GM12878 (cell line): ENCODE data around the gene OR52E2. TPM values are rescaled to one million over a fixed set of nuclear protein-coding genes. Genes with fewer than 3 reads are reported as not detected.

Experiments used
- ATAC-seq: fragments of 200-7000 bp; cut with Tn5 transposase; 3 replicates; pipeline ENCODE4 v1.9.1; 2020; ENCODE audit warnings: mild to moderate bottlenecking, moderate library complexity
- Bru-seq: library from RNA; stranded (reverse); fragments of 400-500 nt; gene quantifications from one replicate; lab custom pipeline; 2021; lab: Mats Ljungman, UMichigan
- BruChase-seq, 2 experiments: library from RNA; stranded (reverse); fragments of 400-500 nt; gene quantifications; one replicate each; lab custom pipeline; 2021; lab: Mats Ljungman, UMichigan
- BruUV-seq: library from RNA; stranded (reverse); fragments of 400-500 nt; replicated peaks from 2 replicates; lab custom pipeline; 2021; lab: Mats Ljungman, UMichigan
- CTCF ChIA-PET: fragments of 300-600 bp; sonication (Branson Sonifier 250); formaldehyde crosslinking; extraction: SDS; loops from one replicate; lab custom pipeline; 2021; ENCODE audit warnings: inconsistent platforms; lab: Yijun Ruan, JAX
- POLR2A ChIA-PET: fragments of 350-600 bp; formaldehyde crosslinking; extraction: SDS; loops from one replicate; lab custom pipeline; 2021; ENCODE audit warnings: inconsistent platforms; lab: Charles Lee
- RAD21 ChIA-PET: fragments of 300-600 bp; sonication (Branson Sonifier 250); formaldehyde crosslinking; loops from one replicate; lab custom pipeline; 2023; ENCODE audit warnings: antibody characterized with exemption; ENCODE audit not compliant: unreplicated experiment; lab: Charles Lee
- SMC1A ChIA-PET: fragments of 300-600 bp; sonication (Branson Sonifier 250); formaldehyde crosslinking; loops from one replicate; lab custom pipeline; 2023; ENCODE audit not compliant: unreplicated experiment, uncharacterized antibody; lab: Charles Lee
- DNase-seq: peaks from one replicate; pipeline ENCODE4 v3.0.0-alpha.2; 2011; ENCODE audit warnings: low read depth, low spot score
- FAIRE-seq: peaks from 3 replicates; lab custom pipeline; 2011; peaks lifted over from hg19 to GRCh38; lab: Jason Lieb, UNC
- H2AFZ ChIP-seq: 2 replicates; pipeline ENCODE4 v1.6.0; 2011; ENCODE audit warnings: low read depth, low read length, control low read depth; ENCODE audit not compliant: control insufficient read depth
- H3K27ac ChIP-seq: 2 replicates; pipeline ENCODE4 v1.5.1; 2011; ENCODE audit warnings: control low read depth; ENCODE audit not compliant: control insufficient read depth, insufficient read depth
- H3K27me3 ChIP-seq, 2 experiments: replicated peaks in 1 of 2; 2 replicates each; pipeline versions ENCODE4 v1.6.0 to v1.6.1; 2011; ENCODE audit warnings: low read length in 1 of 2; ENCODE audit not compliant: control insufficient read depth in 2 of 2, insufficient read depth in 2 of 2
- H3K36me3 ChIP-seq, 2 experiments: 2 replicates each; pipeline ENCODE4 v1.5.1; 2011; ENCODE audit warnings: low read length in 1 of 2; ENCODE audit not compliant: control insufficient read depth in 2 of 2, insufficient read depth in 2 of 2
- H3K4me1 ChIP-seq: 2 replicates; pipeline ENCODE4 v1.6.1; 2011; ENCODE audit warnings: mild to moderate bottlenecking, low read length, moderate library complexity, mixed read lengths; ENCODE audit not compliant: control insufficient read depth, insufficient read depth
- H3K4me2 ChIP-seq: 2 replicates; pipeline ENCODE4 v1.6.0; 2011; ENCODE audit warnings: control low read depth; ENCODE audit not compliant: control insufficient read depth, insufficient read depth
- H3K4me3 ChIP-seq: fragments of 200-600 bp; sonication (generic); 2 replicates; pipeline ENCODE4 v1.5.1; 2016
- H3K79me2 ChIP-seq: 2 replicates; pipeline ENCODE4 v1.6.0; 2011; ENCODE audit warnings: low read length; ENCODE audit not compliant: control insufficient read depth, insufficient read depth
- H3K9ac ChIP-seq: 2 replicates; pipeline ENCODE4 v1.8.0; 2011; ENCODE audit warnings: low read length, control low read depth, mixed read lengths; ENCODE audit not compliant: control insufficient read depth, insufficient read depth
- H3K9me3 ChIP-seq: replicated peaks from 3 replicates; pipeline ENCODE4 v1.5.1; 2011; ENCODE audit warnings: mild to moderate bottlenecking, low read length; ENCODE audit not compliant: control insufficient read depth, insufficient read depth
- H4K20me1 ChIP-seq: 2 replicates; pipeline ENCODE4 v1.6.0; 2011; ENCODE audit not compliant: control insufficient read depth, insufficient read depth
- ASH2L ChIP-seq: fragments of 300-600, 200-600 bp; sonication (generic); IDR thresholded peaks from 2 replicates; pipeline ENCODE4 v1.6.1; 2017; ENCODE audit warnings: low read depth, mild to moderate bottlenecking, borderline replicate concordance
- BMI1 ChIP-seq: fragments of 450-650 bp; IDR thresholded peaks from 2 replicates; pipeline ENCODE4 v1.6.1; 2016; ENCODE audit warnings: mild to moderate bottlenecking, moderate library complexity, borderline replicate concordance
- CBFB ChIP-seq: IDR thresholded peaks from 2 replicates; pipeline ENCODE4 v1.6.1; 2016; ENCODE audit warnings: antibody characterized with exemption, low read depth
- KDM1A ChIP-seq: fragments of 200-600 bp; sonication (generic); IDR thresholded peaks from 2 replicates; pipeline ENCODE4 v1.6.1; 2016; ENCODE audit warnings: borderline replicate concordance
- MYC ChIP-seq: IDR thresholded peaks from 2 replicates; pipeline ENCODE4 v1.6.1; 2011; ENCODE audit warnings: mild to moderate bottlenecking, low read length, moderate library complexity, inconsistent platforms; ENCODE audit not compliant: insufficient read depth, insufficient replicate concordance, insufficient read length, severe bottlenecking
- NBN ChIP-seq: fragments of 450-650 bp; IDR thresholded peaks from 2 replicates; pipeline ENCODE4 v1.6.1; 2016
- NKRF ChIP-seq: fragments of 450-650 bp; conservative IDR thresholded peaks from 2 replicates; pipeline ENCODE4 v1.6.1; 2017; ENCODE audit warnings: mild to moderate bottlenecking, moderate library complexity
- NR2C2 ChIP-seq: IDR thresholded peaks from 2 replicates; pipeline ENCODE4 v1.6.1; 2011; ENCODE audit warnings: borderline replicate concordance, low read depth; ENCODE audit not compliant: control insufficient read depth, insufficient read length
- NR2F1 ChIP-seq: fragments of 450-650 bp; conservative IDR thresholded peaks from 2 replicates; pipeline ENCODE4 v1.6.1; 2017; ENCODE audit warnings: mild to moderate bottlenecking
- NRF1 ChIP-seq: conservative IDR thresholded peaks from 2 replicates; pipeline ENCODE4 v1.6.1; 2011; ENCODE audit warnings: mild to moderate bottlenecking, low read depth, low read length, improper control_type of control experiment
- PBX3 ChIP-seq: IDR thresholded peaks from 2 replicates; pipeline ENCODE4 v1.6.1; 2011; ENCODE audit warnings: mild to moderate bottlenecking, low read depth, low read length, moderate library complexity; ENCODE audit not compliant: insufficient replicate concordance
- PML ChIP-seq: IDR thresholded peaks from 2 replicates; pipeline ENCODE4 v1.6.1; 2012; ENCODE audit warnings: low read length, inconsistent platforms
- SIN3A ChIP-seq: IDR thresholded peaks from 2 replicates; pipeline ENCODE4 v1.6.1; 2012; ENCODE audit warnings: low read depth, low read length, improper control_type of control experiment
- SMAD1 ChIP-seq: fragments of 450-650 bp; IDR thresholded peaks from 2 replicates; pipeline ENCODE4 v1.6.1; 2018; ENCODE audit warnings: mild to moderate bottlenecking, low read depth; ENCODE audit not compliant: partially characterized antibody
- SREBF2 ChIP-seq: IDR thresholded peaks from 2 replicates; pipeline ENCODE4 v1.6.1; 2012; ENCODE audit warnings: mild to moderate bottlenecking, low read length
- STAT1 ChIP-seq: fragments of 450-650 bp; conservative IDR thresholded peaks from 2 replicates; pipeline ENCODE4 v1.6.1; 2014; ENCODE audit warnings: antibody characterized with exemption, mild to moderate bottlenecking
- STAT3 ChIP-seq: IDR thresholded peaks from 2 replicates; pipeline ENCODE4 v1.6.1; 2011; ENCODE audit warnings: low read depth, low read length, improper control_type of control experiment
- TAF1 ChIP-seq: IDR thresholded peaks from 2 replicates; pipeline ENCODE4 v1.6.1; 2011; ENCODE audit warnings: mild to moderate bottlenecking, low read depth, low read length, borderline replicate concordance
- ZNF217 ChIP-seq: fragments of 450-650 bp; IDR thresholded peaks from 2 replicates; pipeline ENCODE4 v1.6.1; 2017; ENCODE audit warnings: antibody characterized with exemption, mild to moderate bottlenecking
- ZZZ3 ChIP-seq: IDR thresholded peaks from 2 replicates; pipeline ENCODE4 v1.6.1; 2011; ENCODE audit warnings: low read depth; ENCODE audit not compliant: control insufficient read depth, insufficient read length
- WGBS: methylation state at CpG from one replicate; pipeline ENCODE4 v1.1.6; 2016; ENCODE audit warnings: low lambda C conversion rate; ENCODE audit not compliant: insufficient replicate concordance, insufficient coverage; ENCODE audit errors: missing lambda C conversion rate; 5-methylcytosine and 5-hydroxymethylcytosine counted together
- in situ Hi-C: fragments of 300-500 bp; cut with MboI; formaldehyde crosslinking; loops from 9 replicates; pipeline ENCODE4 v1.14.3; 2018; ENCODE audit warnings: mixed read lengths
- intact Hi-C: fragments of 100-400 bp; cut with micrococcal nuclease; formaldehyde crosslinking; loops from one replicate; pipeline ENCODE4 v1.14.2; 2022; ENCODE audit not compliant: unreplicated experiment
- long read RNA-seq, 2 experiments: library from polyadenylated mRNA; unstranded; transcript quantifications; one replicate each; pipeline ENCODE4 v2.0.0, GENCODE V29; 2019 to 2020
- polyA minus RNA-seq, 3 experiments: library from RNA; depleted of rRNA, polyadenylated mRNA; stranded (reverse); fragments of >200 nt; gene quantifications; 2 replicates each; pipeline ENCODE4 v1.2.3, GENCODE V29; 2011
- polyA plus RNA-seq, 11 experiments: library from polyadenylated mRNA; depleted of rRNA in 4 of 11; unstranded in 6 of 11; stranded (reverse) in 5 of 11; fragments of >200 nt; fragmentation: Nextera tagmentation in 4 of 11; fragmentation: Illumina TruSeq in 1 of 11; extraction: Ambion mirVana in 4 of 11; extraction: Trizol in 1 of 11; gene quantifications; 1 replicate in 1 of 11; 2 replicates in 10 of 11; pipeline versions ENCODE4 v1.2.1 to v1.2.3, GENCODE V29; 2011 to 2016; ENCODE audit warnings: inconsistent platforms in 2 of 11, missing spikeins in 2 of 11, low read depth in 1 of 11
- total RNA-seq, 4 experiments: library from RNA; depleted of rRNA in 3 of 4; stranded (reverse); fragments of >200 nt in 3 of 4; fragmentation: Illumina TruSeq in 1 of 4; extraction: Trizol in 1 of 4; gene quantifications; 2 replicates each; pipeline versions ENCODE4 v1.2.1 to v1.2.3, GENCODE V29; 2013 to 2021

OR52E2 gene
- total RNA-seq (2013; cell fraction: nucleolus; rRNA removed) = not detected in 2 replicates
- total RNA-seq (2014; rRNA removed) (not detected in 2 replicates), total RNA-seq (2014; rRNA removed; fragmentation: Illumina TruSeq; extraction: Trizol) (not detected in 2 replicates), total RNA-seq (2021) (not detected in 2 replicates), polyA plus RNA-seq (2011; rRNA removed) (not detected in 2 replicates), polyA plus RNA-seq (2014; fragmentation: Illumina TruSeq; extraction: Trizol) (not detected in 2 replicates), polyA plus RNA-seq (2014; fragmentation: Nextera tagmentation; extraction: Ambion mirVana) (not detected), polyA plus RNA-seq (2014; rRNA removed) (not detected in 2 replicates), polyA plus RNA-seq (2016; fragmentation: Nextera tagmentation; extraction: Ambion mirVana) (not detected), polyA minus RNA-seq (2011; rRNA and poly(A)+ RNA removed) (not detected in 2 replicates), Bru-seq, nascent RNA (not detected), BruChase-seq, experiment 1, labeled RNA remaining after a 6-hour chase (not detected), BruChase-seq, experiment 2, labeled RNA remaining after a 2-hour chase (not detected)
- polyA plus RNA-seq (2011; ENCODE audit: low read depth) = not detected
- not detected in 2 replicates for polyA plus RNA-seq (2011; cell fraction: cytosol; rRNA removed)
- not detected in 2 replicates for polyA plus RNA-seq (2011; cell fraction: nucleus; rRNA removed)
- not detected in 2 replicates for polyA plus RNA-seq (2012)
- not detected in 2 replicates for polyA minus RNA-seq (2011; cell fraction: cytosol; rRNA and poly(A)+ RNA removed)
- not detected in 2 replicates for polyA minus RNA-seq (2011; cell fraction: nucleus; rRNA and poly(A)+ RNA removed)
- long read RNA-seq, experiment 1 = 0 reads
- long read RNA-seq, experiment 2 = 0 reads

GRCh38 chr11:5059391-5059790 is at the start of gene OR52E2:
Gene OR52E2, minus strand, starts transcription at chr11:5059627. Its CDS starts 0 bp downstream, at chr11:5059627.
- intact Hi-C loops = no loop called here
- H3K36me3 ChIP-seq = no peaks in the 10 kb centered on the region
- no peak for FAIRE-seq
- H3K9ac ChIP-seq = no peak within 1 kb of the TSS
- POLR2A ChIA-PET = no interaction called here
- no peak within 1 kb of the TSS for H3K27ac ChIP-seq
- in situ Hi-C loops = no loop called here
- H3K4me1 ChIP-seq = no peaks in the 10 kb centered on the region
- RAD21 ChIA-PET = no interaction called here
- 25% methylated on average over 3 of the region's 3 CpGs for WGBS
- no peak for ATAC-seq
- no peak for DNase-seq
- H3K4me2 ChIP-seq = no peak within 1 kb of the TSS
- CTCF ChIA-PET = no interaction called here
- no peaks in the 10 kb centered on the region for H3K79me2 ChIP-seq
- H4K20me1 ChIP-seq = no peaks in the 10 kb centered on the region
- SMC1A ChIA-PET = no interaction called here
- no TSS peak for BruUV-seq
- H2AFZ ChIP-seq = no peak within 1 kb of the TSS
- no peak for TF ChIP-seq NRF1
- no peak for TF ChIP-seq STAT1
- no peak for TF ChIP-seq NR2F1
- TF ChIP-seq SMAD1 = no peak
- no peak for TF ChIP-seq SREBF2
- TF ChIP-seq ASH2L = no peak
- no peak for TF ChIP-seq MYC
- TF ChIP-seq KDM1A = no peak
- no peak for TF ChIP-seq NR2C2
- TF ChIP-seq PBX3 = no peak
- no peak for TF ChIP-seq STAT3
- TF ChIP-seq NBN = no peak
- TF ChIP-seq ZNF217 = no peak
- no peak for TF ChIP-seq SIN3A
- TF ChIP-seq ZZZ3 = no peak
- no peak for TF ChIP-seq PML
- no peak for TF ChIP-seq CBFB
- no peak for TF ChIP-seq BMI1
- TF ChIP-seq TAF1 = no peak
- no peak for TF ChIP-seq NKRF
- H3K9me3 ChIP-seq = no peaks in the 10 kb centered on the region
- no peaks in the 10 kb centered on the region for H3K27me3 ChIP-seq
- no peak within 1 kb of the TSS for H3K4me3 ChIP-seq
